Activated CD8-positive, alpha-beta T cell treated with anti-CD3 and anti-CD28 coated beads for 36 hours (primary cell): Measurements from ENCODE around the gene SBF2. TPM values are rescaled to one million over a fixed set of nuclear protein-coding genes. Genes with fewer than 3 reads are reported as not detected.
A peak's percentile ranks its signal among the peaks of the same experiment; 100 is the strongest.
"Not testable (repeated sequence)": the region's sequence is repeated elsewhere in the genome, so short reads cannot be mapped to it uniquely, and the experiment has no call there.

ENCODE experiments used
- ATAC-seq: fragments of 200-7000 bp; cut with Tn5 transposase; one replicate; pipeline ENCODE4 v1.10.0; 2021; ENCODE audit warnings: mild to moderate bottlenecking, moderate library complexity
- CTCF ChIA-PET: fragments of 350-600 bp; sonication (Branson Sonifier 250); formaldehyde crosslinking; loops from one replicate; lab custom pipeline; 2021; ENCODE audit warnings: antibody characterized with exemption; lab: Charles Lee
- POLR2A ChIA-PET: fragments of 350-600 bp; sonication (Branson Sonifier 250); formaldehyde crosslinking; loops from one replicate; lab custom pipeline; 2021; ENCODE audit warnings: antibody characterized with exemption; lab: Charles Lee
- DNase-seq: peaks from one replicate; pipeline ENCODE4 v3.0.0-alpha.2; 2020
- H3K27ac Mint-ChIP-seq: one replicate; pipeline ENCODE4 v1.8.0; 2021; ENCODE audit warnings: mild to moderate bottlenecking, mixed read lengths
- H3K27me3 Mint-ChIP-seq: one replicate; pipeline ENCODE4 v1.8.0; 2021; ENCODE audit warnings: mixed read lengths
- H3K36me3 Mint-ChIP-seq: one replicate; pipeline ENCODE4 v1.8.0; 2021; ENCODE audit warnings: low read depth, mixed read lengths
- H3K4me1 Mint-ChIP-seq: one replicate; pipeline ENCODE4 v1.8.0; 2021; ENCODE audit warnings: low read depth, mixed read lengths
- H3K4me3 Mint-ChIP-seq: one replicate; pipeline ENCODE4 v1.8.0; 2021; ENCODE audit warnings: mild to moderate bottlenecking, moderate library complexity, mixed read lengths
- H3K9me3 Mint-ChIP-seq: one replicate; pipeline ENCODE4 v1.8.0; 2021; ENCODE audit warnings: mixed read lengths
- CTCF ChIP-seq: fragments of 200-600 bp; IDR thresholded peaks from one replicate; pipeline ENCODE4 v1.8.0; 2022; ENCODE audit warnings: antibody characterized with exemption, mild to moderate bottlenecking
- intact Hi-C: fragments of 100-400 bp; cut with micrococcal nuclease; formaldehyde crosslinking; loops from one replicate; pipeline ENCODE4 v1.10.0; 2022
- total RNA-seq, 2 experiments: library from RNA; stranded (reverse); gene quantifications; one replicate each; pipeline ENCODE4 v1.2.3, GENCODE V29; 2021

SBF2 gene
- total RNA-seq, 2 experiments from 2014 or later: 10.0 to 11.0 TPM

- Mint-ChIP-seq H3K4me1 (peaks cover 14% of the 10 kb centered on the region), H3K4me3 (no peak overlapping the region), H3K27me3 (no peaks in the 10 kb centered on the region), H3K36me3 (no peaks in the 10 kb centered on the region), H3K27ac (no peak overlapping the region), H3K9me3 (no peaks in the 10 kb centered on the region)
- POLR2A ChIA-PET: interaction anchor here (0.6 to 1.1 kb wide), 4 partner anchors 147 to 213 kb away, joined by 3 to 5 read pairs (median 3); partner anchors contain the start of gene WEE1
- intact Hi-C loops: loop anchor here (5.0 kb wide), 2 partner anchors 136 to 211 kb away; no protein-coding TSS in a partner anchor
- CTCF ChIA-PET: interaction anchor here (0.6 to 5.2 kb wide), 46 partner anchors 8 to 570 kb away, joined by 3 to 68 read pairs (median 4); partner anchors contain the start of gene WEE1
- TF ChIP-seq CTCF: peak; percentile 82
- peak; percentile 79 for DNase-seq
- ATAC-seq: peak; percentile 98
These were observed 545.6 kb downstream of the SBF2 start for GRCh38 chr11:9748361-9748970.

GRCh38 chr11:9747828-9748227 lies 546.2 kb downstream of the SBF2 start:
- Mint-ChIP-seq H3K9me3 (no peaks in the 10 kb centered on the region), H3K27me3 (no peaks in the 10 kb centered on the region), H3K36me3 (no peaks in the 10 kb centered on the region), H3K4me1 (peaks cover 9% of the 10 kb centered on the region), H3K27ac (no peak overlapping the region), H3K4me3 (no peak overlapping the region)
- CTCF ChIA-PET: interaction anchor here (0.6 to 5.2 kb wide), 40 partner anchors 8 to 560 kb away, joined by 3 to 68 read pairs (median 4); partner anchors contain the start of gene WEE1
- no peak for ATAC-seq
- POLR2A ChIA-PET: interaction anchor here (0.6 to 1.1 kb wide), 4 partner anchors 16 to 157 kb away, joined by 3 read pairs; no protein-coding TSS in a partner anchor
- intact Hi-C loops: loop anchor here (5.0 kb wide), 2 partner anchors 136 to 211 kb away; no protein-coding TSS in a partner anchor
- no peak for DNase-seq
- TF ChIP-seq CTCF: no peak

DNA sequence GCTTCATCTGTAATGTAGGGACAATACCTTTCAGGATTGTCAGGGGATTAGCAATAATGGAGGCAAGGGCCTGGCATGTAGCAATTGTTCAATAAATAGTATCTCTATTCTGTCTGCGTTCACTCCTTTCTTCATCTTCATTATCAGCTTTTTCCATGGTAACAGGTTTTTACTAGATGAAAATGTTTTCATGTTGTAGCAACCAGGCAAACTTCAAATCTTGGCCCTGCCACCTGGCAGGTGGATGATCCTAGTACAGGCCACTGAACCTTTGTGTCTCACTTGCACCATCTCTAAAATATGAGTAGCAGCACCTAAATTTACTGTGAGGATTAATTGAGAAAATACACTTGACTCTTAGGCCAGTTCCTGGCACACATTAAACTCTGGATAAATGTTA lies 546.8 kb downstream of the SBF2 start:
- peaks cover 8% of the 10 kb centered on the region for H3K4me1 Mint-ChIP-seq
- intact Hi-C loops: loop anchor here (5.0 kb wide), 2 partner anchors 135 to 210 kb away; no protein-coding TSS in a partner anchor
- POLR2A ChIA-PET: interaction anchor here (1.0 to 1.1 kb wide), 2 partner anchors 15 to 129 kb away, joined by 3 read pairs; no protein-coding TSS in a partner anchor

GRCh38 chr11:9745411-9746211 lies 548.4 kb downstream of the SBF2 start:
- POLR2A ChIA-PET: no interaction called here
- Mint-ChIP-seq H3K27ac (no peak overlapping the region), H3K4me1 (peaks cover 8% of the 10 kb centered on the region), H3K27me3 (no peaks in the 10 kb centered on the region), H3K36me3 (peaks cover 8% of the 10 kb centered on the region), H3K9me3 (no peaks in the 10 kb centered on the region), H3K4me3 (no peak overlapping the region)
- intact Hi-C loops: loop anchor here (5.0 kb wide), 2 partner anchors 133 to 208 kb away; no protein-coding TSS in a partner anchor
- CTCF ChIA-PET: interaction anchor here (0.8 to 4.4 kb wide), 4 partner anchors 12 to 228 kb away, joined by 3 to 68 read pairs (median 16); no protein-coding TSS in a partner anchor
- no peak for TF ChIP-seq CTCF
- ATAC-seq: no peak
- no peak for DNase-seq

More for the DNA sequence above, 546.8 kb downstream of the SBF2 start:
- H3K4me3 Mint-ChIP-seq: no peak overlapping the region
- H3K36me3 Mint-ChIP-seq: no peaks in the 10 kb centered on the region
- ATAC-seq (no peak), DNase-seq (no peak)
- CTCF ChIA-PET: interaction anchor here (1.1 to 5.2 kb wide), 16 partner anchors 10 to 217 kb away, joined by 4 to 68 read pairs (median 8); no protein-coding TSS in a partner anchor
- no peaks in the 10 kb centered on the region for H3K9me3 Mint-ChIP-seq
- no peak for TF ChIP-seq CTCF
- no peaks in the 10 kb centered on the region for H3K27me3 Mint-ChIP-seq
- no peak overlapping the region for H3K27ac Mint-ChIP-seq

GRCh38 chr11:9743512-9743911 lies 550.5 kb downstream of the SBF2 start:
- intact Hi-C loops, H3K27me3 Mint-ChIP-seq, H3K9me3 Mint-ChIP-seq, POLR2A ChIA-PET, CTCF ChIA-PET, H3K4me1 Mint-ChIP-seq, ATAC-seq, H3K4me3 Mint-ChIP-seq, DNase-seq, H3K27ac Mint-ChIP-seq, H3K36me3 Mint-ChIP-seq: not testable (repeated sequence)
